Lung (tissue), 12 donors: Measurements from ENCODE around the gene SLC35E1. TPM values are rescaled to one million over a fixed set of nuclear protein-coding genes. Genes with fewer than 3 reads are reported as not detected.

ENCODE experiments used
- ATAC-seq: fragments of 200-7000 bp; cut with Tn5 transposase; one replicate; pipeline ENCODE4 v1.9.1; 2020; ENCODE audit warnings: moderate number of reproducible peaks; ENCODE audit not compliant: insufficient read depth, low FRiP score
- DNase-seq, 3 donors: peaks; one replicate each; pipeline ENCODE4 v3.0.0-alpha.2; 2013 to 2017
- H3K27ac ChIP-seq, 2 donors: one replicate each; pipeline ENCODE4 v1.5.1; 2013; ENCODE audit warnings: mild to moderate bottlenecking in 2 of 2, moderate library complexity in 2 of 2, control low read depth in 1 of 2, inconsistent platforms in 1 of 2, low read depth in 1 of 2, low read length in 1 of 2
- H3K27me3 ChIP-seq, 3 donors: one replicate each; pipeline ENCODE4 v1.5.1; 2013; ENCODE audit warnings: low read length in 2 of 3; ENCODE audit not compliant: control insufficient read depth in 3 of 3, insufficient read depth in 3 of 3
- H3K36me3 ChIP-seq, 4 donors: one replicate each; pipeline ENCODE4 v1.5.1; 2013; ENCODE audit warnings: low read length in 4 of 4, mild to moderate bottlenecking in 1 of 4, moderate library complexity in 1 of 4; ENCODE audit not compliant: control insufficient read depth in 4 of 4, insufficient read depth in 4 of 4
- H3K4me1 ChIP-seq, 5 donors: one replicate each; pipeline ENCODE4 v1.5.1; 2013; ENCODE audit warnings: low read length in 5 of 5, mild to moderate bottlenecking in 2 of 5, moderate library complexity in 1 of 5; ENCODE audit not compliant: control insufficient read depth in 5 of 5, insufficient read depth in 5 of 5
- H3K4me3 ChIP-seq: one replicate; pipeline ENCODE4 v1.5.1; 2013; ENCODE audit warnings: mild to moderate bottlenecking, control low read depth, moderate library complexity
- H3K9ac ChIP-seq, 2 donors: one replicate each; pipeline ENCODE4 v1.5.1; 2013; ENCODE audit warnings: low read length in 2 of 2, control low read depth in 1 of 2; ENCODE audit not compliant: insufficient read depth in 1 of 2
- H3K9me3 ChIP-seq, 4 donors: one replicate each; pipeline ENCODE4 v1.5.1; 2013; ENCODE audit warnings: low read length in 3 of 4, mild to moderate bottlenecking in 1 of 4, moderate library complexity in 1 of 4; ENCODE audit not compliant: control insufficient read depth in 4 of 4, insufficient read depth in 3 of 4
- CTCF ChIP-seq: IDR thresholded peaks from 2 replicates; pipeline ENCODE4 v1.5.1; 2012; ENCODE audit warnings: mild to moderate bottlenecking; ENCODE audit errors: control extremely low read depth, extremely low read depth
- whole genome bisulfite sequencing, 2 donors: extraction: QIAGEN DNeasy Blood & Tissue Kit; methylation state at CpG; one replicate each; pipeline ENCODE4 v1.1.7; 2013; 5-methylcytosine and 5-hydroxymethylcytosine counted together
- polyA plus RNA-seq, 2 donors: library from polyadenylated mRNA; stranded (reverse); fragments of 200-250 nt; gene quantifications; one replicate each; pipeline ENCODE4 v1.2.1, GENCODE V29; 2013
- total RNA-seq, 2 donors: library from RNA; depleted of rRNA in 1 of 2; stranded (reverse); fragments of >200 nt in 1 of 2; gene quantifications; one replicate each; pipeline ENCODE4 v1.2.1, GENCODE V29; 2014 to 2021
- donor health status: control.
- donor health status: control.
- donor health status: Bipolar disorder and iron deficiency.
- donor health status: healthy.
- donor health status: DM: yes; HTN: yes; CAD: no.

SLC35E1 gene
- total and polyA plus RNA-seq, 4 donors = 24.9 to 58.1 (median 33.3) TPM

DNA sequence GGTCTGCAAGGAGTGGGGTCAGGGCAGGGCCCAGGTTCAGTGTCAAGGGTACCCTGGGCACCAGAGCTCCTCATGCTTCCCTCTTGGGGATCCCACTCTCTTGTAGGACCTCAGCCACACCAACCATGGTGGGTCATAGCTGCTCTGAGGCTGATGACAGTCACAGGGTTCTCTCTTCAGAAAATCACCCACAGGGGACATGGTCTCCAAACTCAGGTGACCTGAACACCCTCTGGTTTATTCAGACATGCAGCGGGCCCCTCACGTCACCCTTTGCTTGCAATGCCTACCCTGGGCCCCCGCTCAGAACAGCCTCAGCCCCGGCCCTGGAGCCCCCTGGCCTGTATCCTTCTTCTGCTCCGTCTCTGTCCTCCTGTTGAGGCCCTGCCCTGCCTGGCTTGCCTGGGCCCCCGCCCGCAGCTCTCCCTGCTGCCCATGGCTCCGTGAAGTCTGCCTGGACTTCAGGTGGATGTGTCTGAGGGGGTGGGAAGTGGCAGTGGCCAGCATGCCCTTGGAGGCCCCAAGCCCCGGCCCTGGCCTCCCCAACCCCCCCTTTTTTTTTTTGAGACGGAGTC, 50.4 kb downstream of the SLC35E1 start:
- WGBS, 2 donors = 95 to 97% methylated on average over 10 of the region's 10 CpGs
- ATAC-seq (no peak), DNase-seq (no peak)
- Histone ChIP-seq H3K36me3 (peaks cover 17 to 87% (median 43%) of the 10 kb centered on the region in 4 donors), H3K4me1 (no peaks in the 10 kb centered on the region), H3K9ac (no peak overlapping the region), H3K4me3 (no peak overlapping the region), H3K9me3 (no peaks in the 10 kb centered on the region), H3K27me3 (no peaks in the 10 kb centered on the region), H3K27ac (no peak overlapping the region)
- no peak for TF ChIP-seq CTCF

GRCh38 chr19:16520986-16521624, 51.1 kb downstream of the SLC35E1 start:
- no peaks in the 10 kb centered on the region for H3K27me3 ChIP-seq
- H3K9ac ChIP-seq = no peak overlapping the region
- H3K27ac ChIP-seq = no peak overlapping the region
- TF ChIP-seq CTCF = no peak
- no peak for DNase-seq
- H3K9me3 ChIP-seq = no peaks in the 10 kb centered on the region
- H3K4me3 ChIP-seq = no peak overlapping the region
- H3K36me3 ChIP-seq = peaks cover 16 to 83% (median 42%) of the 10 kb centered on the region in 4 donors
- no peak for ATAC-seq
- H3K4me1 ChIP-seq = no peaks in the 10 kb centered on the region
- whole genome bisulfite sequencing, 2 donors = 92 to 94% methylated on average over 18 of the region's 18 CpGs

DNA sequence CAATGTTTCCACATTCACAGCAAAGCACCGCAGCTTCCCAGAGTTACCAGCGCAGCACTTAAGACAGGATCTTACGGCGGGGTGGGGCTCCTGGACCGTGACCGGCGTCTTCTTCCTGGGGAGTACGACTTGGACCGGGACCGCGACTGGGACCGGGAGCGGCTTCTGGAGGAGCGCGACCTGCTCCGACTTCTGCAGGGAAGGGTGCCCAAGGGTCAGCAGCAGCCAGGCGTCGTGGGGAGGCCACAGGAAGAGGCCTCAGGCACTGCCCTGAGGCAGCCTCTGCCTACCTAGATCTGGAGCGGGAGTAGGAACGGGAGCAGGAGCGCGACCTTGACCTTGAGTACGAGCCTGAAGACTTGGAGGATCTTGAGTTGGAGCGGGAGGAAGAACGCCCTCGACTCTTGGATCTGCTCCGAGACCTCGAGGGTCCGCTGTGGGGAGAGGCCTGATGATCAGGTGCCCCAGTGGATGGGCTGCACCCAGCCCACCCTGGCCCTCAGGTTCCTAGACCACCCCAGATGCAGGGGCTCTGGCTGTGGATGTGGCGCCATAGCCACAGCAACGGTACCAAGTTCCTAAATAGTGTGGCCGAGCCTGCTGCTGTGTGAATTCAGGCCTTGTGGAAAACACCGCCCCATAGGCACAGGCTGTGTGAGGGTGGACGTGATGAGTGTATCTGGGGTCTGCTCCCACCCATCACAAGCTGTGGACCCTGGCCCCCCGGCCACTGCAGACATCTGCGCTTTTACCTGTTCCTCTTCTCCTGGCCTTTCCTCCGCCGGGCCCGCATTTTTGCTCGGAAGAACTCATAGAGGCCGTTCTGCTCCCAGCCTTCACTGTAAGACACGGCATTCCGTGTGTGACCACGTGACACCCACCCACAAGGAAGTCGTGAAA, 51.9 kb downstream of the SLC35E1 start:
- H3K4me1 ChIP-seq = no peaks in the 10 kb centered on the region
- no peaks in the 10 kb centered on the region for H3K9me3 ChIP-seq
- H3K36me3 ChIP-seq = peaks cover 16 to 76% (median 41%) of the 10 kb centered on the region in 4 donors
- H3K27me3 ChIP-seq = no peaks in the 10 kb centered on the region
- no peak overlapping the region for H3K4me3 ChIP-seq
- H3K9ac ChIP-seq = no peak overlapping the region
- TF ChIP-seq CTCF = no peak
- ATAC-seq (no peak), DNase-seq (no peak)
- WGBS, 2 donors = 94 to 95% methylated on average over 45 of the region's 45 CpGs
- H3K27ac ChIP-seq = no peak overlapping the region
